CD4-positive, alpha-beta T cell treated with Interleukin-12 subunit alpha and Interleukin-12 subunit beta, for 1 hour (primary cell): Measurements from ENCODE around the gene C11orf42.
A peak's percentile ranks its signal among the peaks of the same experiment; 100 is the strongest.
"Not testable (repeated sequence)": the region's sequence is repeated elsewhere in the genome, so short reads cannot be mapped to it uniquely, and the experiment has no call there.

ENCODE experiments used
- DNase-seq: peaks from one replicate; pipeline ENCODE4 v3.0.0-alpha.2; 2020

Gene C11orf42

GRCh38 chr11:6224421-6224820 is 19.1 kb downstream of the C11orf42 start:
- no peak for DNase-seq

- no peak for DNase-seq
Observed at GRCh38 chr11:6225024-6225423, 19.7 kb downstream of the C11orf42 start.

GRCh38 chr11:6225896-6226295 is 20.5 kb downstream of the C11orf42 start:
- no peak for DNase-seq

- peak; percentile 12 for DNase-seq
Observed at GRCh38 chr11:6228520-6228919, 23.2 kb downstream of the C11orf42 start.

GRCh38 chr11:6229911-6230310 is 24.6 kb downstream of the C11orf42 start:
- peak; percentile 42 for DNase-seq

- DNase-seq: no peak
Observed at GRCh38 chr11:6232899-6233298, 27.5 kb downstream of the C11orf42 start.

- no peak for DNase-seq
Observed at GRCh38 chr11:6233984-6234386, 28.6 kb downstream of the C11orf42 start.

- peak; percentile 100 for DNase-seq
Observed at GRCh38 chr11:6234387-6235107, 29.2 kb downstream of the C11orf42 start, which contains the start of gene FHIP1B. Gene FHIP1B, minus strand, starts transcription at chr11:6234636. Its CDS starts 10,120 bp downstream, at chr11:6224516.

- no peak for DNase-seq
Observed at GRCh38 chr11:6237266-6237665, 31.9 kb downstream of the C11orf42 start.

GRCh38 chr11:6237761-6238302 is 32.5 kb downstream of the C11orf42 start:
- no peak for DNase-seq

GRCh38 chr11:6238902-6239301 is 33.5 kb downstream of the C11orf42 start, which contains the start of gene CNGA4:
Gene CNGA4, plus strand, starts transcription at chr11:6239089. Its CDS starts 118 bp downstream, at chr11:6239207.
- no peak for DNase-seq

- DNase-seq: no peak
Observed at GRCh38 chr11:6240139-6240538, 34.8 kb downstream of the C11orf42 start.

GRCh38 chr11:6240781-6241180 is 35.4 kb downstream of the C11orf42 start:
- no peak for DNase-seq

- DNase-seq: no peak
Observed at GRCh38 chr11:6241316-6241715, 36.0 kb downstream of the C11orf42 start.

- no peak for DNase-seq
Observed at GRCh38 chr11:6245536-6245935, 40.2 kb downstream of the C11orf42 start.

GRCh38 chr11:6248248-6248647 is 42.9 kb downstream of the C11orf42 start:
- no peak for DNase-seq

GRCh38 chr11:6248897-6249296 is 43.5 kb downstream of the C11orf42 start:
- DNase-seq: not testable (repeated sequence)

- DNase-seq: no peak
Observed at GRCh38 chr11:6249770-6250555, 44.6 kb downstream of the C11orf42 start.

GRCh38 chr11:6251120-6251733 is 45.9 kb downstream of the C11orf42 start:
- peak; percentile 50 for DNase-seq

- no peak for DNase-seq
Observed at GRCh38 chr11:6251990-6252473, 46.7 kb downstream of the C11orf42 start.

GRCh38 chr11:6253197-6253596 is 47.8 kb downstream of the C11orf42 start:
- no peak for DNase-seq

GRCh38 chr11:6258141-6258540 is 52.8 kb downstream of the C11orf42 start:
- DNase-seq: no peak

- DNase-seq: no peak
Observed at GRCh38 chr11:6258571-6259081, 53.3 kb downstream of the C11orf42 start.
